ENCODE measurements around the gene ADAMTS17. TPM values are rescaled to one million over a fixed set of nuclear protein-coding genes. Genes with fewer than 3 reads are reported as not detected.

The ADAMTS17 gene
- total RNA-seq, 1 donor from 2014 or later: under 0.01 TPM

Other genes with a start within 250 kb of the ADAMTS17 start
- not detected in 2 replicates for gene CERS3, start 187.0 kb upstream of the ADAMTS17 start, total RNA-seq